Prostate gland (tissue), 2 donors: ENCODE measurements around the gene PTPMT1.

Source experiments
- CTCF ChIP-seq, 4 experiments: fragments of 200-600 bp in 2 of 4; fragments of 450-650 bp in 2 of 4; sonication (generic) in 2 of 4; IDR thresholded peaks; 1 replicate in 3 of 4; 2 replicates in 1 of 4; pipeline ENCODE4 v1.5.1; 2016 to 2019; ENCODE audit warnings: antibody characterized with exemption in 4 of 4, mild to moderate bottlenecking in 2 of 4, moderate library complexity in 2 of 4
- POLR2A ChIP-seq: fragments of 450-650 bp; IDR thresholded peaks from one replicate; pipeline ENCODE4 v1.6.1; 2016; ENCODE audit warnings: antibody characterized with exemption, mild to moderate bottlenecking
- POLR2AphosphoS5 ChIP-seq: sonication (generic); formaldehyde crosslinking; IDR thresholded peaks from one replicate; pipeline ENCODE4 v1.6.1; 2017; ENCODE audit warnings: antibody characterized with exemption

- TF ChIP-seq POLR2AphosphoS5 (peak; percentile 62), CTCF (IDR thresholded peaks at IDR 0.05) (no peak), POLR2A (no peak)
Measured at GRCh38 chr11:47523490-47524225, 41.7 kb upstream of the PTPMT1 start.
